ENCODE data around the gene SLCO1B1.

GRCh38 chr12:21172079-21172478 lies 41.1 kb downstream of the SLCO1B1 start:
- TF ChIP-seq, protein P1, sequence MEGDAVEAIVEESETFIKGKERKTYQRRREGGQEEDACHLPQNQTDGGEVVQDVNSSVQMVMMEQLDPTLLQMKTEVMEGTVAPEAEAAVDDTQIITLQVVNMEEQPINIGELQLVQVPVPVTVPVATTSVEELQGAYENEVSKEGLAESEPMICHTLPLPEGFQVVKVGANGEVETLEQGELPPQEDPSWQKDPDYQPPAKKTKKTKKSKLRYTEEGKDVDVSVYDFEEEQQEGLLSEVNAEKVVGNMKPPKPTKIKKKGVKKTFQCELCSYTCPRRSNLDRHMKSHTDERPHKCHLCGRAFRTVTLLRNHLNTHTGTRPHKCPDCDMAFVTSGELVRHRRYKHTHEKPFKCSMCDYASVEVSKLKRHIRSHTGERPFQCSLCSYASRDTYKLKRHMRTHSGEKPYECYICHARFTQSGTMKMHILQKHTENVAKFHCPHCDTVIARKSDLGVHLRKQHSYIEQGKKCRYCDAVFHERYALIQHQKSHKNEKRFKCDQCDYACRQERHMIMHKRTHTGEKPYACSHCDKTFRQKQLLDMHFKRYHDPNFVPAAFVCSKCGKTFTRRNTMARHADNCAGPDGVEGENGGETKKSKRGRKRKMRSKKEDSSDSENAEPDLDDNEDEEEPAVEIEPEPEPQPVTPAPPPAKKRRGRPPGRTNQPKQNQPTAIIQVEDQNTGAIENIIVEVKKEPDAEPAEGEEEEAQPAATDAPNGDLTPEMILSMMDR (IDR thresholded peaks at IDR 0.05), result no peak
- TF ChIP-seq POLR2AphosphoS5 (IDR thresholded peaks at IDR 0.05; ENCODE audit: low read depth, low read length), result no peak
- TF ChIP-seq TCF7L2 (IDR thresholded peaks at IDR 0.05; ENCODE audit: low read depth, low read length), result no peak
